ENCODE results near the gene LBH.

Gene LBH

GRCh38 chr2:30217644-30218337 lies 13.5 kb upstream of the LBH start:
- no peak for DNase-seq

GRCh38 chr2:30218338-30218713 lies 13.0 kb upstream of the LBH start:
- DNase-seq = no peak

GRCh38 chr2:30218814-30219213 lies 12.5 kb upstream of the LBH start:
- no peak for DNase-seq

GRCh38 chr2:30219886-30220875 lies 11.2 kb upstream of the LBH start:
- no peak for DNase-seq

- DNase-seq = no peak
Measured at GRCh38 chr2:30221531-30221930, 9.8 kb upstream of the LBH start.

- no peak for DNase-seq
Measured at GRCh38 chr2:30222031-30222430, 9.3 kb upstream of the LBH start.

GRCh38 chr2:30222636-30223360 lies 8.5 kb upstream of the LBH start:
- DNase-seq = no peak

- no peak for DNase-seq
Measured at GRCh38 chr2:30223413-30223874, 7.9 kb upstream of the LBH start.

- no peak for DNase-seq
Measured at GRCh38 chr2:30224151-30224550, 7.2 kb upstream of the LBH start.

GRCh38 chr2:30225131-30225762 lies 6.1 kb upstream of the LBH start:
- DNase-seq = peak; percentile 15

GRCh38 chr2:30226144-30227032 lies 4.9 kb upstream of the LBH start:
- no peak for DNase-seq

- no peak for DNase-seq
Measured at GRCh38 chr2:30229596-30229995, 1.7 kb upstream of the LBH start.

GRCh38 chr2:30230497-30231211 lies 680 bp upstream of the LBH start:
- no peak for DNase-seq

- peak; percentile 83 for DNase-seq
Measured at GRCh38 chr2:30231996-30232800, 864 bp downstream of the LBH start.

- DNase-seq = peak; percentile 44
Measured at GRCh38 chr2:30232801-30233130, 1.4 kb downstream of the LBH start.

GRCh38 chr2:30233271-30234009 lies 2.1 kb downstream of the LBH start:
- no peak for DNase-seq

GRCh38 chr2:30234180-30234971 lies 3.0 kb downstream of the LBH start:
- DNase-seq = no peak

- DNase-seq = peak; percentile 19
Measured at GRCh38 chr2:30235008-30235655, 3.8 kb downstream of the LBH start.
